Measurements from ENCODE around the gene KLF16.

DNA sequence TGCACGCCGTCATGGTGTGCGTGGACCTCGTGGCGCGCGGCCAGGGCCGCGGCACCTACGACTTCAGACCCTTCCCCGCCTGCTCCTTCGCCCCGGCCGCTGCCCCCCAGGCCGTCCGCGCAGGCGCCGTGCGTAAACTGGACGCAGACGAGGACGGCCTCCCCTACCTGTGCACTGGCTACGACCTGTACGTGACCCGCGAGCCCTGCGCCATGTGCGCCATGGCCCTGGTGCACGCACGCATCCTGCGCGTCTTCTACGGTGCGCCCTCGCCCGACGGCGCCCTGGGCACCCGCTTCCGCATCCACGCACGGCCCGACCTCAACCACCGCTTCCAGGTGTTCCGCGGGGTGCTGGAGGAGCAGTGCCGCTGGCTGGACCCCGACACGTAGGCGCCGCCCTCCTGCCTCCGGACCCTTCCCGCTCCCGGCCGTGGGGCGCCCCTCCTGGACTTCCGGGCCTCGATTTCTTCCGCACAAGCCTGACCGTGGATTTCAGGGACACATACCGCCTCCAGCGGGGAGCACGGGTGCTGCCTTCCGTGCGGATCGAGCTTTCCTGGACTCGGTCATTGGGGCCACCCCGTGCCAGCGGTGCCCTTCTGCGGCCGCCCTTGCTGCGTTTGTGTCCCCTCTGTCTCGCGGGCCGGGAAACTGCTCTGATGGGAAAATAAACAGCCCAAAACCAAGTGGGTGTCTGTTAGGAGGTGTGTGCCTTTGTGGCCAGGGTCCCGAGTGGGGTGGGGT lies 49.6 kb upstream of the KLF16 start:
- TF ChIP-seq, protein P1, sequence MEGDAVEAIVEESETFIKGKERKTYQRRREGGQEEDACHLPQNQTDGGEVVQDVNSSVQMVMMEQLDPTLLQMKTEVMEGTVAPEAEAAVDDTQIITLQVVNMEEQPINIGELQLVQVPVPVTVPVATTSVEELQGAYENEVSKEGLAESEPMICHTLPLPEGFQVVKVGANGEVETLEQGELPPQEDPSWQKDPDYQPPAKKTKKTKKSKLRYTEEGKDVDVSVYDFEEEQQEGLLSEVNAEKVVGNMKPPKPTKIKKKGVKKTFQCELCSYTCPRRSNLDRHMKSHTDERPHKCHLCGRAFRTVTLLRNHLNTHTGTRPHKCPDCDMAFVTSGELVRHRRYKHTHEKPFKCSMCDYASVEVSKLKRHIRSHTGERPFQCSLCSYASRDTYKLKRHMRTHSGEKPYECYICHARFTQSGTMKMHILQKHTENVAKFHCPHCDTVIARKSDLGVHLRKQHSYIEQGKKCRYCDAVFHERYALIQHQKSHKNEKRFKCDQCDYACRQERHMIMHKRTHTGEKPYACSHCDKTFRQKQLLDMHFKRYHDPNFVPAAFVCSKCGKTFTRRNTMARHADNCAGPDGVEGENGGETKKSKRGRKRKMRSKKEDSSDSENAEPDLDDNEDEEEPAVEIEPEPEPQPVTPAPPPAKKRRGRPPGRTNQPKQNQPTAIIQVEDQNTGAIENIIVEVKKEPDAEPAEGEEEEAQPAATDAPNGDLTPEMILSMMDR (IDR thresholded peaks at IDR 0.05): no peak
- TF ChIP-seq TCF7 (CRISPR knock-in tag; IDR thresholded peaks at IDR 0.05; ENCODE audit: low read depth) (no peak), SP1 (CRISPR knock-in tag; conservative IDR thresholded peaks at IDR 0.05) (no peak), CREB1 (CRISPR knock-in tag; IDR thresholded peaks at IDR 0.05) (no peak), ZNF416 (CRISPR knock-in tag; IDR thresholded peaks at IDR 0.05) (no peak), NFE2L1 (CRISPR knock-in tag; IDR thresholded peaks at IDR 0.05) (no peak), ATF1 (CRISPR knock-in tag; IDR thresholded peaks at IDR 0.05) (no peak), NR1H2 (CRISPR knock-in tag; IDR thresholded peaks at IDR 0.05) (no peak), ESRRA (CRISPR knock-in tag; IDR thresholded peaks at IDR 0.05; ENCODE audit: borderline replicate concordance) (no peak)
- TF ChIP-seq, protein P2, sequence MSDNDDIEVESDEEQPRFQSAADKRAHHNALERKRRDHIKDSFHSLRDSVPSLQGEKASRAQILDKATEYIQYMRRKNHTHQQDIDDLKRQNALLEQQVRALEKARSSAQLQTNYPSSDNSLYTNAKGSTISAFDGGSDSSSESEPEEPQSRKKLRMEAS (CRISPR knock-in tag; IDR thresholded peaks at IDR 0.05): no peak
- TF ChIP-seq, protein P3, sequence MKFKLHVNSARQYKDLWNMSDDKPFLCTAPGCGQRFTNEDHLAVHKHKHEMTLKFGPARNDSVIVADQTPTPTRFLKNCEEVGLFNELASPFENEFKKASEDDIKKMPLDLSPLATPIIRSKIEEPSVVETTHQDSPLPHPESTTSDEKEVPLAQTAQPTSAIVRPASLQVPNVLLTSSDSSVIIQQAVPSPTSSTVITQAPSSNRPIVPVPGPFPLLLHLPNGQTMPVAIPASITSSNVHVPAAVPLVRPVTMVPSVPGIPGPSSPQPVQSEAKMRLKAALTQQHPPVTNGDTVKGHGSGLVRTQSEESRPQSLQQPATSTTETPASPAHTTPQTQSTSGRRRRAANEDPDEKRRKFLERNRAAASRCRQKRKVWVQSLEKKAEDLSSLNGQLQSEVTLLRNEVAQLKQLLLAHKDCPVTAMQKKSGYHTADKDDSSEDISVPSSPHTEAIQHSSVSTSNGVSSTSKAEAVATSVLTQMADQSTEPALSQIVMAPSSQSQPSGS (CRISPR knock-in tag; IDR thresholded peaks at IDR 0.05; ENCODE audit: borderline replicate concordance, low read depth): no peak

Data from WTC11 (cell line).